ENCODE results near the gene MACROD2. TPM values are rescaled to one million over a fixed set of nuclear protein-coding genes. Genes with fewer than 3 reads are reported as not detected.

Gene MACROD2
- total RNA-seq, 1 donor from 2014 or later = 2.5 TPM

GRCh38 chr20:15739035-15739434 lies 1743.7 kb downstream of the MACROD2 start:
- Mint-ChIP-seq H3K4me1 (ENCODE audit: unreplicated experiment) (no peaks in the 10 kb centered on the region), H3K27ac (ENCODE audit: unreplicated experiment) (no peak overlapping the region), H3K9me3 (ENCODE audit: unreplicated experiment) (no peaks in the 10 kb centered on the region), H3K36me3 (ENCODE audit: unreplicated experiment) (no peaks in the 10 kb centered on the region), H3K4me3 (ENCODE audit: unreplicated experiment) (no peak overlapping the region), H3K27me3 (ENCODE audit: unreplicated experiment) (no peaks in the 10 kb centered on the region)
- no peak for DNase-seq (ENCODE audit: extremely low spot score, unreplicated experiment)
- TF ChIP-seq, protein P1, sequence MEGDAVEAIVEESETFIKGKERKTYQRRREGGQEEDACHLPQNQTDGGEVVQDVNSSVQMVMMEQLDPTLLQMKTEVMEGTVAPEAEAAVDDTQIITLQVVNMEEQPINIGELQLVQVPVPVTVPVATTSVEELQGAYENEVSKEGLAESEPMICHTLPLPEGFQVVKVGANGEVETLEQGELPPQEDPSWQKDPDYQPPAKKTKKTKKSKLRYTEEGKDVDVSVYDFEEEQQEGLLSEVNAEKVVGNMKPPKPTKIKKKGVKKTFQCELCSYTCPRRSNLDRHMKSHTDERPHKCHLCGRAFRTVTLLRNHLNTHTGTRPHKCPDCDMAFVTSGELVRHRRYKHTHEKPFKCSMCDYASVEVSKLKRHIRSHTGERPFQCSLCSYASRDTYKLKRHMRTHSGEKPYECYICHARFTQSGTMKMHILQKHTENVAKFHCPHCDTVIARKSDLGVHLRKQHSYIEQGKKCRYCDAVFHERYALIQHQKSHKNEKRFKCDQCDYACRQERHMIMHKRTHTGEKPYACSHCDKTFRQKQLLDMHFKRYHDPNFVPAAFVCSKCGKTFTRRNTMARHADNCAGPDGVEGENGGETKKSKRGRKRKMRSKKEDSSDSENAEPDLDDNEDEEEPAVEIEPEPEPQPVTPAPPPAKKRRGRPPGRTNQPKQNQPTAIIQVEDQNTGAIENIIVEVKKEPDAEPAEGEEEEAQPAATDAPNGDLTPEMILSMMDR (IDR thresholded peaks at IDR 0.05) = no peak

- Mint-ChIP-seq H3K36me3 (ENCODE audit: unreplicated experiment) (no peaks in the 10 kb centered on the region), H3K27ac (ENCODE audit: unreplicated experiment) (no peak overlapping the region), H3K27me3 (ENCODE audit: unreplicated experiment) (no peaks in the 10 kb centered on the region), H3K4me3 (ENCODE audit: unreplicated experiment) (no peak overlapping the region), H3K4me1 (ENCODE audit: unreplicated experiment) (no peaks in the 10 kb centered on the region), H3K9me3 (ENCODE audit: unreplicated experiment) (no peaks in the 10 kb centered on the region)
- TF ChIP-seq, protein P1 (IDR thresholded peaks at IDR 0.05) = no peak
- no peak for DNase-seq (ENCODE audit: extremely low spot score, unreplicated experiment)
Observed at GRCh38 chr20:15740046-15740775, 1744.9 kb downstream of the MACROD2 start.

DNA sequence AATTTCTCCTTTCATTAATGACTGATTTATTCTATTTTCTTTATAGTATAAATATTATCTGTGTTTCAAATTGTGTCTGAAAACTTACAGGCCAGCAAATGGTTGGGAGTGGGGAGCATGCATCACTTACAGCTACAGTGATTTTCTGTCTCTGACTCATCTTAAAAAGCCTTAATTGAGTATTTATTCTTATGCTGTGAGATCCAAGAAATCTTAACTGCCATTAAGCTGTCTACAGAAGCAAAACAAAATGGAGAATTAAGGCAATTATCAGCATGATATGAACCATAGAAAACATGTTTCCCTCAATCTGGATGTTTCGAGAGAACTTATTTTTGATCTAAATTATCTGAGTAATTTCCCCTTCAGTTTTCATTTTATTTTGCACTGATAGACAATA lies 1746.8 kb downstream of the MACROD2 start:
- H3K4me1 Mint-ChIP-seq (ENCODE audit: unreplicated experiment) = no peaks in the 10 kb centered on the region
- no peak overlapping the region for H3K27ac Mint-ChIP-seq (ENCODE audit: unreplicated experiment)
- DNase-seq (ENCODE audit: extremely low spot score, unreplicated experiment) = no peak
- H3K36me3 Mint-ChIP-seq (ENCODE audit: unreplicated experiment) = no peaks in the 10 kb centered on the region
- H3K4me3 Mint-ChIP-seq (ENCODE audit: unreplicated experiment) = no peak overlapping the region
- TF ChIP-seq, protein P1 (IDR thresholded peaks at IDR 0.05) = no peak
- H3K27me3 Mint-ChIP-seq (ENCODE audit: unreplicated experiment) = no peaks in the 10 kb centered on the region
- H3K9me3 Mint-ChIP-seq (ENCODE audit: unreplicated experiment) = peaks cover 4% of the 10 kb centered on the region

- Mint-ChIP-seq H3K27me3 (ENCODE audit: unreplicated experiment) (no peaks in the 10 kb centered on the region), H3K27ac (ENCODE audit: unreplicated experiment) (no peak overlapping the region), H3K4me3 (ENCODE audit: unreplicated experiment) (no peak overlapping the region), H3K4me1 (ENCODE audit: unreplicated experiment) (no peaks in the 10 kb centered on the region), H3K9me3 (ENCODE audit: unreplicated experiment) (peaks cover 4% of the 10 kb centered on the region), H3K36me3 (ENCODE audit: unreplicated experiment) (no peaks in the 10 kb centered on the region)
- no peak for DNase-seq (ENCODE audit: extremely low spot score, unreplicated experiment)
- TF ChIP-seq, protein P1 (IDR thresholded peaks at IDR 0.05) = no peak
Observed at GRCh38 chr20:15742627-15743026, 1747.3 kb downstream of the MACROD2 start.

DNA sequence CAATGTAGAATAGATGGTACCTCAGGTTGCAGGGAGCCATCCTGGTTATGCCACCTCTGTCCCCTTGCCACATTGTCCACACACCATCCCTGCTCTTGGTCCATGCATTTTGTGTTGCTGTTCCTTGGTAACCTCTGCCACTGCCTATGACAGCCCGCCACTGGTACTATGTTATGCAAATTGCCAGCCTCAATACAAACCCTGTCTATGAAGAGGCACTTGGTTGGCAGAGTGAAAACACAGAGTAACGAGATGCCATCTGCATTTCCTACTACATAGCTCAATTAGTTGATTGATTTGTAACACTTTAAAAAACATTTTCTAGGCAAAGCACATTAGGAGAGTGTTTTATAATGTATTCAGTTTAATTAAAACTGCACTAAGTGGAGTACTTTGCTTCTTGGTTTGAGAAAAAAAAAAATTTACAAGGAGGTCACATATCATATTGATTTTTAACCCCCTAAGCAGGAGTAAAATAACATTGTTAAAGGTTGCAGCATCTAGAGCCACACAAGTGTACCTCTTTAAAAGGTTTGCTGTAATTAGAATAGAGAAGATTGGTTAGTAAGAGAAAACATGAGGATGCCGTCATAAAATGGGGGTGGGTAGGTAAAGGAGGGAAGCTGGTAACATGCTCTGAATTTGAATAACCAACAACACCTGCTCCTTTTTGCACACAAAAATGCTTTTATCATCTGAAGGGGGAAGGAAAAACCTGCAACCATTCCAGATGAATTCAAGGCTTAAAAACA lies 1760.9 kb downstream of the MACROD2 start:
- Mint-ChIP-seq H3K4me1 (ENCODE audit: unreplicated experiment) (peaks cover 9% of the 10 kb centered on the region), H3K27ac (ENCODE audit: unreplicated experiment) (no peak overlapping the region), H3K36me3 (ENCODE audit: unreplicated experiment) (no peaks in the 10 kb centered on the region), H3K9me3 (ENCODE audit: unreplicated experiment) (no peaks in the 10 kb centered on the region), H3K27me3 (ENCODE audit: unreplicated experiment) (no peaks in the 10 kb centered on the region), H3K4me3 (ENCODE audit: unreplicated experiment) (no peak overlapping the region)
- TF ChIP-seq, protein P1 (IDR thresholded peaks at IDR 0.05) = no peak
- DNase-seq (ENCODE audit: extremely low spot score, unreplicated experiment) = no peak

All from osteocyte (in vitro differentiated cells).